GM19043 (cell line): ENCODE results near the gene EVC2.

ENCODE experiments used
- ATAC-seq: cut with Tn5 transposase; IDR thresholded peaks from one replicate; pipeline ENCODE4 v1.9.1; 2021; ENCODE audit warnings: low read depth; ENCODE audit not compliant: unreplicated experiment

EVC2 gene

GRCh38 chr4:5715357-5715756 is 7.0 kb upstream of the EVC2 start:
- ATAC-seq = no peak

GRCh38 chr4:5713861-5714260 is 5.5 kb upstream of the EVC2 start:
- no peak for ATAC-seq

- no peak for ATAC-seq
These were observed 4.6 kb upstream of the EVC2 start for GRCh38 chr4:5712931-5713330.

- no peak for ATAC-seq
These were observed 4.2 kb upstream of the EVC2 start for GRCh38 chr4:5712517-5712916.

GRCh38 chr4:5711479-5712184 is 3.3 kb upstream of the EVC2 start:
- ATAC-seq = no peak

GRCh38 chr4:5710961-5711478 is 2.7 kb upstream of the EVC2 start, which contains the start of gene EVC:
Gene EVC, plus strand, starts transcription at chr4:5711201. Its CDS starts 180 bp downstream, at chr4:5711381.
- ATAC-seq = no peak

- no peak for ATAC-seq
These were observed 2.0 kb upstream of the EVC2 start for GRCh38 chr4:5710065-5710960.

- no peak for ATAC-seq
These were observed 832 bp upstream of the EVC2 start for GRCh38 chr4:5709207-5709575.

GRCh38 chr4:5707778-5708448 is 446 bp downstream of the EVC2 start:
- no peak for ATAC-seq

GRCh38 chr4:5707366-5707765 is 993 bp downstream of the EVC2 start:
- no peak for ATAC-seq

- ATAC-seq = no peak
These were observed 1.7 kb downstream of the EVC2 start for GRCh38 chr4:5706486-5707290.

- no peak for ATAC-seq
These were observed 2.6 kb downstream of the EVC2 start for GRCh38 chr4:5705647-5706320.

GRCh38 chr4:5704276-5704675 is 4.1 kb downstream of the EVC2 start:
- no peak for ATAC-seq

- ATAC-seq = no peak
These were observed 4.5 kb downstream of the EVC2 start for GRCh38 chr4:5703831-5704230.

- no peak for ATAC-seq
These were observed 6.4 kb downstream of the EVC2 start for GRCh38 chr4:5701971-5702370.

GRCh38 chr4:5700459-5700858 is 7.9 kb downstream of the EVC2 start:
- no peak for ATAC-seq

GRCh38 chr4:5696341-5696740 is 12.0 kb downstream of the EVC2 start:
- no peak for ATAC-seq

- ATAC-seq = no peak
These were observed 14.5 kb downstream of the EVC2 start for GRCh38 chr4:5693871-5694270.

- ATAC-seq = no peak
These were observed 16.7 kb downstream of the EVC2 start for GRCh38 chr4:5691491-5692132.
